Dendritic cell treated with granulocyte-macrophage colony-stimulating factor and Interleukin-4, amounts not matched to agents 40 ng/mL and 50 ng/mL, for 4 days (primary cell): Measurements from ENCODE around the gene SLC25A12.

Experiments
- H3K27ac Mint-ChIP-seq: one replicate; pipeline ENCODE4 v1.8.0; 2022; ENCODE audit warnings: mild to moderate bottlenecking, mixed read lengths
- H3K27me3 Mint-ChIP-seq: one replicate; pipeline ENCODE4 v1.8.0; 2022; ENCODE audit warnings: mild to moderate bottlenecking, mixed read lengths
- H3K36me3 Mint-ChIP-seq: one replicate; pipeline ENCODE4 v1.8.0; 2022; ENCODE audit warnings: low read depth, mixed read lengths
- H3K4me1 Mint-ChIP-seq: one replicate; pipeline ENCODE4 v1.8.0; 2022; ENCODE audit warnings: low read depth, mixed read lengths
- H3K4me3 Mint-ChIP-seq: one replicate; pipeline ENCODE4 v1.8.0; 2022; ENCODE audit warnings: mild to moderate bottlenecking, moderate library complexity, mixed read lengths
- H3K9me3 Mint-ChIP-seq: one replicate; pipeline ENCODE4 v1.8.0; 2022; ENCODE audit warnings: mixed read lengths
- intact Hi-C: fragments of 100-400 bp; cut with micrococcal nuclease; formaldehyde crosslinking; loops from one replicate; pipeline ENCODE4 v1.15.0; 2022

The SLC25A12 gene

GRCh38 chr2:171893824-171894611, at the start of gene SLC25A12:
Gene SLC25A12, minus strand, starts transcription at chr2:171894244. Its CDS starts 30 bp downstream, at chr2:171894214.
- Mint-ChIP-seq H3K36me3 (peaks cover 28% of the 10 kb centered on the region), H3K9me3 (no peaks in the 10 kb centered on the region), H3K27ac (peak within 1 kb of the TSS; percentile 91), H3K4me1 (peaks cover 18% of the 10 kb centered on the region), H3K4me3 (peak within 1 kb of the TSS; percentile 89), H3K27me3 (no peaks in the 10 kb centered on the region)
- intact Hi-C loops = loop anchor here (1.0 to 5.0 kb wide), 2 partner anchors 28 to 208 kb away; partner anchors contain the start of genes DLX2 and HAT1

- H3K4me3 Mint-ChIP-seq = no peak overlapping the region
- H3K27me3 Mint-ChIP-seq = no peaks in the 10 kb centered on the region
- no peaks in the 10 kb centered on the region for H3K36me3 Mint-ChIP-seq
- H3K4me1 Mint-ChIP-seq = peaks cover 35% of the 10 kb centered on the region
- intact Hi-C loops = loop anchor here (1.0 kb wide), 1 partner anchor 162 kb away; no protein-coding TSS in a partner anchor
- H3K27ac Mint-ChIP-seq = peak overlapping the region; percentile 34
- no peaks in the 10 kb centered on the region for H3K9me3 Mint-ChIP-seq
These were observed 47.3 kb upstream of the SLC25A12 start for GRCh38 chr2:171941316-171941699.

- H3K27me3 Mint-ChIP-seq = no peaks in the 10 kb centered on the region
- H3K9me3 Mint-ChIP-seq = no peaks in the 10 kb centered on the region
- H3K4me1 Mint-ChIP-seq = peaks cover 44% of the 10 kb centered on the region
- H3K36me3 Mint-ChIP-seq = no peaks in the 10 kb centered on the region
- intact Hi-C loops = no loop called here
- no peak overlapping the region for H3K4me3 Mint-ChIP-seq
- H3K27ac Mint-ChIP-seq = peak overlapping the region; percentile 35
These were observed 45.7 kb upstream of the SLC25A12 start for GRCh38 chr2:171939743-171940071.

- H3K27me3 Mint-ChIP-seq = no peaks in the 10 kb centered on the region
- no peaks in the 10 kb centered on the region for H3K9me3 Mint-ChIP-seq
- no peak overlapping the region for H3K4me3 Mint-ChIP-seq
- peaks cover 47% of the 10 kb centered on the region for H3K4me1 Mint-ChIP-seq
- intact Hi-C loops = no loop called here
- H3K36me3 Mint-ChIP-seq = peaks cover 3% of the 10 kb centered on the region
- H3K27ac Mint-ChIP-seq = peak overlapping the region; percentile 35
These were observed 45.2 kb upstream of the SLC25A12 start for GRCh38 chr2:171939058-171939742.

- Mint-ChIP-seq H3K4me1 (peaks cover 13% of the 10 kb centered on the region), H3K4me3 (no peak overlapping the region), H3K36me3 (peaks cover 55% of the 10 kb centered on the region), H3K27me3 (no peaks in the 10 kb centered on the region), H3K27ac (no peak overlapping the region), H3K9me3 (no peaks in the 10 kb centered on the region)
- intact Hi-C loops = no loop called here
These were observed 36.3 kb upstream of the SLC25A12 start for GRCh38 chr2:171930385-171930784.

GRCh38 chr2:171924170-171924942, 30.3 kb upstream of the SLC25A12 start:
- Mint-ChIP-seq H3K36me3 (peaks cover 52% of the 10 kb centered on the region), H3K4me3 (no peak overlapping the region), H3K27ac (peak overlapping the region; percentile 98), H3K27me3 (no peaks in the 10 kb centered on the region), H3K9me3 (no peaks in the 10 kb centered on the region), H3K4me1 (peaks cover 29% of the 10 kb centered on the region)
- intact Hi-C loops = no loop called here

GRCh38 chr2:171923206-171923605, 29.2 kb upstream of the SLC25A12 start:
- Mint-ChIP-seq H3K27me3 (no peaks in the 10 kb centered on the region), H3K9me3 (no peaks in the 10 kb centered on the region), H3K4me3 (peak overlapping the region; percentile 97), H3K36me3 (peaks cover 46% of the 10 kb centered on the region), H3K27ac (peak overlapping the region; percentile 98), H3K4me1 (peaks cover 29% of the 10 kb centered on the region)
- intact Hi-C loops = no loop called here

- Mint-ChIP-seq H3K9me3 (no peaks in the 10 kb centered on the region), H3K4me3 (peak within 1 kb of the TSS; percentile 97), H3K36me3 (peaks cover 40% of the 10 kb centered on the region), H3K27me3 (no peaks in the 10 kb centered on the region), H3K4me1 (peaks cover 23% of the 10 kb centered on the region), H3K27ac (peak within 1 kb of the TSS; percentile 98)
- intact Hi-C loops = loop anchor here (1.0 kb wide), 3 partner anchors 28 to 162 kb away; partner anchors contain the start of gene SLC25A12
These were observed 28.4 kb upstream of the SLC25A12 start, which contains the start of gene HAT1 for GRCh38 chr2:171922230-171923022. Gene HAT1, plus strand, starts transcription at chr2:171922461. Its CDS starts 40 bp downstream, at chr2:171922501.

- Mint-ChIP-seq H3K27ac (peak overlapping the region; percentile 98), H3K36me3 (peaks cover 34% of the 10 kb centered on the region), H3K9me3 (no peaks in the 10 kb centered on the region), H3K4me3 (peak overlapping the region; percentile 97), H3K4me1 (peaks cover 23% of the 10 kb centered on the region), H3K27me3 (no peaks in the 10 kb centered on the region)
- intact Hi-C loops = loop anchor here (1.0 kb wide), 3 partner anchors 28 to 162 kb away; partner anchors contain the start of gene SLC25A12
These were observed 27.9 kb upstream of the SLC25A12 start for GRCh38 chr2:171921970-171922229.

GRCh38 chr2:171919453-171919852, 25.4 kb upstream of the SLC25A12 start:
- H3K27ac Mint-ChIP-seq = no peak overlapping the region
- no peaks in the 10 kb centered on the region for H3K9me3 Mint-ChIP-seq
- H3K4me3 Mint-ChIP-seq = no peak overlapping the region
- no peaks in the 10 kb centered on the region for H3K27me3 Mint-ChIP-seq
- H3K4me1 Mint-ChIP-seq = peaks cover 19% of the 10 kb centered on the region
- intact Hi-C loops = no loop called here
- peaks cover 14% of the 10 kb centered on the region for H3K36me3 Mint-ChIP-seq

- peak overlapping the region; percentile 57 for H3K27ac Mint-ChIP-seq
- no peaks in the 10 kb centered on the region for H3K9me3 Mint-ChIP-seq
- no peaks in the 10 kb centered on the region for H3K36me3 Mint-ChIP-seq
- peaks cover 1% of the 10 kb centered on the region for H3K27me3 Mint-ChIP-seq
- no peaks in the 10 kb centered on the region for H3K4me1 Mint-ChIP-seq
- no peak overlapping the region for H3K4me3 Mint-ChIP-seq
- intact Hi-C loops = no loop called here
These were observed 19.5 kb upstream of the SLC25A12 start for GRCh38 chr2:171913517-171913916.

GRCh38 chr2:171910494-171910893, 16.4 kb upstream of the SLC25A12 start:
- intact Hi-C loops = no loop called here
- Mint-ChIP-seq H3K27ac (no peak overlapping the region), H3K4me1 (no peaks in the 10 kb centered on the region), H3K36me3 (no peaks in the 10 kb centered on the region), H3K4me3 (no peak overlapping the region), H3K27me3 (peaks cover 1% of the 10 kb centered on the region), H3K9me3 (no peaks in the 10 kb centered on the region)

- intact Hi-C loops = no loop called here
- H3K36me3 Mint-ChIP-seq = no peaks in the 10 kb centered on the region
- H3K4me1 Mint-ChIP-seq = no peaks in the 10 kb centered on the region
- H3K4me3 Mint-ChIP-seq = no peak overlapping the region
- peaks cover 1% of the 10 kb centered on the region for H3K27me3 Mint-ChIP-seq
- no peaks in the 10 kb centered on the region for H3K9me3 Mint-ChIP-seq
- H3K27ac Mint-ChIP-seq = no peak overlapping the region
These were observed 15.2 kb upstream of the SLC25A12 start for GRCh38 chr2:171909266-171909665.
